HFF-Myc (cell line): ENCODE results near the gene PTPN4.

ENCODE experiments used
- DNase-seq: peaks from one replicate; pipeline ENCODE4 v3.0.0-alpha.2; 2011; ENCODE audit warnings: low read depth; ENCODE audit errors: extremely low read depth
- H3K4me3 ChIP-seq: replicated peaks from 2 replicates; pipeline ENCODE4 v1.5.1; 2011; ENCODE audit warnings: low read depth, mild to moderate bottlenecking, control low read depth, low read length
- CTCF ChIP-seq: IDR thresholded peaks from 2 replicates; pipeline ENCODE4 v1.5.1; 2012; ENCODE audit warnings: mild to moderate bottlenecking, low read depth, low read length, control low read depth; ENCODE audit errors: missing control alignments

The PTPN4 gene

DNA sequence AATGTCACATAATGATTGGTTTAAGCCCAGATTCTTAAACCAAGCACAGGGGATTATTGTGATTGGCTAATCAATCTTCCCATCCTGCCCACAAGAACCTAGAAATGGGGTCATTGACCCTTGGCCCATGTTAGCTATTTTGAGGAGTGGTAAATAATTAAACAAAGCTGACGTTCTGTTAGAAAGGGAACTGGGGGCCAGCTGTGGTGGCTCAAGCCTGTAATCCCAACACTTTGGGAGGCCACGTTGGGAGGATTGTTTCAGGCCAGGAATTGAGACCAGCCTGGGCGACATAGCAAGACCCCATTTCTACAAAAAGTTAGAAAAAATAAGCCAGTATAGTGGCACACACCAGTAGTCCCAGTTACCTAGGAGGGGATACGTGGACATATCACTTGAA is 37.8 kb upstream of the PTPN4 start:
- H3K4me3 ChIP-seq, result no peak overlapping the region
- no peak for TF ChIP-seq CTCF

DNA sequence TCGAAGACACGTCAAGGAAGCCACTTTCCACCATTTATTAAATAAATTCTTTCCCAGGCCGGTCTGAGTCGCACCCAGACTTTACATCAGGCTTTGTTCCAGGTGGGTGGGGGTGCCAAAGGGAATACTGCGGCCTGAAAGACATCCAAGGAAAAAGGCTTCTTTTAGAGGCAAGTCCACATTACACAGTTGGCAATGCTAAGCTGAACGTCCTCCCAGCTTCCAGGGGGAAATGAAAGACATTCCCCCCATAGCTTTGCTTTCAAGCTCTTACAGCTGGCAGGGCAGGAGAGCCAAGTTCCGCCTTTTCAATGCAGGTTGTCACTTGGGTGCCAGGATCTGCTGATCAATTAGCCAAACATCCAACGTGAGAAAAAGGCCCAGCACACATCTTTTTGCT is 36.5 kb upstream of the PTPN4 start:
- H3K4me3 ChIP-seq, result no peak overlapping the region
- TF ChIP-seq CTCF, result no peak
- DNase-seq, result no peak

More for the DNA sequence above, 37.8 kb upstream of the PTPN4 start:
- DNase-seq, result no peak

DNA sequence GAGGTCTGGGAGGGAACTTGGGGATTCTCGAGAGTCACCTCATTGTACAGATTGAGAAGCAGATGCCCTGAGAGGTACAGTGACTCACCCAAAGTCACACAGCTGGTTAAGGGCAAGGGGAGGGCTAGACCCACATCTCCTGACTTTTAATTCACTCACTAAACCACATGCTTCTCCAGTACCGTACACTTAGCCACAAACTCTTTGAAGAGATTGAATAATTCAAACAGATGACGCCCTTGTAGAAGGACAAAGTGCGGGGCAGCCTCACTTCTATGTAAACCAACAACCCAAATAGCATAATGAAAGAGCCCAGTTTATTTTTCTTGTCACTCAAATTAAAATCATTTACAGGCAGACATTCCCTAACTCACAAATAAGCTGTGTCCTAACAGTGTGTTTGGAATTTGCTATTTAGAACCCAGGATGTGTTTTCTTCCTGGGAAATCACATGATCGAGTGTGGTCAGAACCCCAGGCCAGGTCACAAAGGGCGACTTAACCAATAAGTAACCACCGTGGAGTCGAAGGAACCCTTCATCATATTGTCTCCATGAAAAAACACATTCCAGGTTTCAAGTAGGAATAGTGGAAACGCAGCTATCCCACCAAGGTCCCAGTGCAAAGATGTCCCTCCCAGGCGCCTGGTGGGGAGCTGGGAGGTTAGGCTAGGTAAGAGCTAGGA is 35.8 kb upstream of the PTPN4 start:
- no peak overlapping the region for H3K4me3 ChIP-seq
- TF ChIP-seq CTCF, result no peak
- no peak for DNase-seq

DNA sequence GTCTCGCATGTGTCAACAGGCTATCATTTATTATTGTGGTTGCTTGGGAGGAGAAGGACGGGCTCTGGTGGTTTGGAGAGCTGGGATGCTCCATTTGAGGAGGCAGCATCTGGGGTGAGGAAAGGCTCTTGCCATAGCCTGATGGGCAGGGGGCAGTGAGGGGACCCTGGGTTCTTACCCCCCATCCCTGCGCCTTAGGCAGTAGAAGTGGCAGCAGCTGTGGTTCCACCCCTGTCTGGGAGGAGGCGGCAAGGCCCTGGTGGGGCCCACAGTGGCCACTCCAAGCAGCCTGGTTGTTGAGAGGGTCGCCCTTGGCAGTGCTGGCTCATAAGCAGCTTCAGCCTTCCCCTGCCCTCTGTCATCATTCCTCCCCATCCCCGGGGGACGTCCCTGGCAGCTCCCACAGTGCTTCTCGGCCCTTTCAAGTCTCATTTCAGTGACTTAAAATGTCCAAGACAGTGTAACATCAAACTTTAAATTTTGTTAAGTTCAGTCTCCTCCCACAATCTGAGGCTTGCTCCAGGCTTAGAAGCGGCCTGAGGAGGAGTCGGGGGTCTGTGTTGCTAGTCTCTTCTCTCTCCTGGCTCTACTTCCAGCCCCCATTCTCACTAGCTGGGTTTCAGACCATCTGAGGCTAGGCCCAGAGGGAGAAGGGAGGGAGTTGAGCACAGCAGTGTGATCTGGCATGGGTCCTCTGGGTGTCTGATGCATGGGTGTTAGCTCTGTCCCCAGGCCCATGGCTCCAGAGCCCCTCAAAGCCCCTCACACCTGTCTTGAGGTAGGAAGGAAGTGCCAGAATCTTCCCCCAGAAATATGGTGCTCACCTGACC is 34.9 kb upstream of the PTPN4 start:
- no peak for TF ChIP-seq CTCF
- DNase-seq, result no peak
- H3K4me3 ChIP-seq, result no peak overlapping the region

DNA sequence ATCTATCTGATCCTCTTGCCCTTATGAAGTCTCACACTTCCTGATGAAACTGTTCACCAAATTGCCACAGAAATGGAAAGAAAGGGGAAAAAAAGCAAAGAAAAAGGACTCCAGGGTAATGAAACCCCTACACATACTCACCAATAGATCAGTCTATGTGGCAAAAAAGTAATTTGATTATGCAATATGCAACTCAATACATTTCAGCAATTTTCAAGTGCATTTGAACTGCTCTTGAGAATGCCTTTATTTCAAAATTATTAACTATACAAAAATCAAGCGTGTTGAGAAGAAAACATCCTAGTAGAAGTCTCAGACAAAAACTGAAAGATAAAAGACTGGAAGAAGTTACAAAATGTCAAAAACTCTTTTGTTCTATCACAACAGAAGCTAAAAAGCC is 32.2 kb upstream of the PTPN4 start:
- DNase-seq, result no peak
- H3K4me3 ChIP-seq, result no peak overlapping the region
- no peak for TF ChIP-seq CTCF

- no peak for DNase-seq
- H3K4me3 ChIP-seq, result no peak overlapping the region
- no peak for TF ChIP-seq CTCF
Measured at GRCh38 chr2:119728421-119728820, 31.3 kb upstream of the PTPN4 start.
